Endothelial cell (in vitro differentiated cells): Measurements from ENCODE around the gene SPACDR. TPM values are rescaled to one million over a fixed set of nuclear protein-coding genes. Genes with fewer than 3 reads are reported as not detected.

ENCODE experiments used
- DNase-seq: peaks from one replicate; pipeline ENCODE4 v3.0.0; 2021; ENCODE audit warnings: low spot score
- H3K27ac Mint-ChIP-seq: one replicate; pipeline ENCODE4 v1.8.0; 2021; ENCODE audit warnings: mixed read lengths, inconsistent platforms; ENCODE audit not compliant: unreplicated experiment
- H3K27me3 Mint-ChIP-seq: one replicate; pipeline ENCODE4 v1.8.0; 2021; ENCODE audit warnings: mild to moderate bottlenecking, moderate library complexity, mixed read lengths, inconsistent platforms; ENCODE audit not compliant: unreplicated experiment
- H3K36me3 Mint-ChIP-seq: one replicate; pipeline ENCODE4 v1.8.0; 2021; ENCODE audit warnings: mild to moderate bottlenecking, low read depth, mixed read lengths, inconsistent platforms; ENCODE audit not compliant: unreplicated experiment
- H3K4me1 Mint-ChIP-seq: one replicate; pipeline ENCODE4 v1.8.0; 2021; ENCODE audit warnings: mild to moderate bottlenecking, mixed read lengths, inconsistent platforms; ENCODE audit not compliant: unreplicated experiment
- H3K4me3 Mint-ChIP-seq: one replicate; pipeline ENCODE4 v1.8.0; 2021; ENCODE audit warnings: mild to moderate bottlenecking, mixed read lengths, inconsistent platforms; ENCODE audit not compliant: unreplicated experiment
- H3K9me3 Mint-ChIP-seq: one replicate; pipeline ENCODE4 v1.8.0; 2021; ENCODE audit warnings: mixed read lengths, inconsistent platforms; ENCODE audit not compliant: unreplicated experiment
- CTCF ChIP-seq: fragments of 200-600 bp; sonication (generic); IDR thresholded peaks from one replicate; pipeline ENCODE4 v1.5.0; 2021; ENCODE audit warnings: antibody characterized with exemption; ENCODE audit not compliant: unreplicated experiment
- total RNA-seq: library from RNA; stranded (reverse); fragmentation: NEBNext Ultra II Directional; extraction: Animal tissue kit (Norgen Biotek cat#: 25700); gene quantifications from one replicate; pipeline ENCODE4 v1.2.1, GENCODE V29; 2021; ENCODE audit not compliant: unreplicated experiment

Gene SPACDR
- total RNA-seq, 1 donor from 2014 or later = 4.3 TPM

- Mint-ChIP-seq H3K27ac (no peak overlapping the region), H3K4me1 (peaks cover 8% of the 10 kb centered on the region), H3K4me3 (no peak overlapping the region), H3K36me3 (no peaks in the 10 kb centered on the region), H3K9me3 (no peaks in the 10 kb centered on the region), H3K27me3 (peaks cover 1% of the 10 kb centered on the region)
- DNase-seq = peak; percentile 47
- peak; percentile 72 for TF ChIP-seq CTCF
Observed at GRCh38 chr7:100407285-100408180, 56.5 kb downstream of the SPACDR start.

GRCh38 chr7:100406767-100407166 is 57.3 kb downstream of the SPACDR start:
- DNase-seq = no peak
- H3K4me1 Mint-ChIP-seq = peaks cover 16% of the 10 kb centered on the region
- H3K36me3 Mint-ChIP-seq = no peaks in the 10 kb centered on the region
- H3K27ac Mint-ChIP-seq = no peak overlapping the region
- peaks cover 1% of the 10 kb centered on the region for H3K27me3 Mint-ChIP-seq
- TF ChIP-seq CTCF = no peak
- H3K9me3 Mint-ChIP-seq = no peaks in the 10 kb centered on the region
- H3K4me3 Mint-ChIP-seq = no peak overlapping the region

Other genes starting within 250 kb of the SPACDR start
- not detected for gene PVRIG, start 244.3 kb downstream of the SPACDR start, total RNA-seq
- not detected for gene SPDYE3, start 156.6 kb downstream of the SPACDR start, total RNA-seq
- 40.1 TPM for gene PILRB, start 106.1 kb downstream of the SPACDR start, total RNA-seq
- 4.2 TPM for gene PILRA, start 90.8 kb downstream of the SPACDR start, total RNA-seq
- gene ZCWPW1, start 35.6 kb downstream of the SPACDR start, total RNA-seq = 2.2 TPM
- 30.5 TPM for gene MEPCE, start 34.4 kb downstream of the SPACDR start, total RNA-seq
- gene PPP1R35, start 27.8 kb downstream of the SPACDR start, total RNA-seq = 27.3 TPM
- 94.3 TPM for gene TSC22D4, start 15.0 kb upstream of the SPACDR start, total RNA-seq
- gene NYAP1, start 19.7 kb upstream of the SPACDR start, total RNA-seq = 2.2 TPM
- gene AGFG2, start 74.9 kb upstream of the SPACDR start, total RNA-seq = 48.6 TPM
- 2.6 TPM for gene SAP25, start 109.6 kb upstream of the SPACDR start, total RNA-seq
- gene LRCH4, start 121.9 kb upstream of the SPACDR start, total RNA-seq = 89.7 TPM
- gene FBXO24, start 122.1 kb upstream of the SPACDR start, total RNA-seq = 1.3 TPM
- 4.4 TPM for gene PCOLCE, start 138.1 kb upstream of the SPACDR start, total RNA-seq
- 31.7 TPM for gene MOSPD3, start 148.3 kb upstream of the SPACDR start, total RNA-seq
- gene TFR2, start 177.3 kb upstream of the SPACDR start, total RNA-seq = 1.0 TPM
- not detected for gene ACTL6B, start 192.2 kb upstream of the SPACDR start, total RNA-seq
- gene GNB2, start 209.5 kb upstream of the SPACDR start, total RNA-seq = 336 TPM
- gene GIGYF1, start 230.0 kb upstream of the SPACDR start, total RNA-seq = 70.6 TPM
- gene POP7, start 241.9 kb upstream of the SPACDR start, total RNA-seq = 30.6 TPM